Posterior vena cava (tissue), 2 donors: ENCODE data around the gene SPECC1. TPM values are rescaled to one million over a fixed set of nuclear protein-coding genes. Genes with fewer than 3 reads are reported as not detected.
"Not testable (repeated sequence)": the region's sequence is repeated elsewhere in the genome, so short reads cannot be mapped to it uniquely, and the experiment has no call there.

Experiments
- DNase-seq: peaks from one replicate; pipeline ENCODE4 v3.0.0-alpha.2; 2020; ENCODE audit warnings: low spot score
- intact Hi-C, 2 donors: fragments of 100-400 bp; cut with DNase I; formaldehyde crosslinking; loops; one replicate each; pipeline versions ENCODE4 v1.14.1 to v1.14.2; 2022 to 2023
- total RNA-seq, 2 donors: library from RNA; stranded (reverse); fragmentation: NEBNext Ultra II Directional; extraction: Animal tissue kit (Norgen Biotek cat#: 25700); gene quantifications; one replicate each; pipeline ENCODE4 v1.2.1, GENCODE V29; 2021
- donor health status: DM: yes; HTN: yes; CAD: no.
- donor health status: DM: yes; HTN: yes; CAD: no.

SPECC1 gene
- total RNA-seq, 2 donors from 2014 or later, result 44.7 to 59.1 TPM

DNA sequence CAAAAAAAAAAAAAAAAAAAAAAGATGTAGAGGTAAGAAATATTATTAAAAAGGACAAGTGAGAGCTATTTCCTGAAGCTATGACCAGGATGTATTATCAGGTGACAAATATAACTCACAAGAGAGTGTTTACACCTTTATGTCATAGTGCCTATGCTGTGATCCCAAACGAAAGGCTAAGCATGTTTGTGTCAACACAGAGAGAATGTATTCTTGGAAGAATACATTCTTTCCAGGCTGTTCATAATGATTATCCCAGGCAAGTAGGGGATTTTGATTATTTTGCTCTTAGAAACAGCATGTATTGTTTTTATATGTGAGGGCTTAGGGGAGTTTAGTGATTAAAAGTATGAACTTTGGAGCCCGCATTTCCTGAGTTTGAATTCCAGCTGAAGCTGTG is 175.0 kb downstream of the SPECC1 start:
- intact Hi-C loops, result no loop called here
- no peak for DNase-seq

DNA sequence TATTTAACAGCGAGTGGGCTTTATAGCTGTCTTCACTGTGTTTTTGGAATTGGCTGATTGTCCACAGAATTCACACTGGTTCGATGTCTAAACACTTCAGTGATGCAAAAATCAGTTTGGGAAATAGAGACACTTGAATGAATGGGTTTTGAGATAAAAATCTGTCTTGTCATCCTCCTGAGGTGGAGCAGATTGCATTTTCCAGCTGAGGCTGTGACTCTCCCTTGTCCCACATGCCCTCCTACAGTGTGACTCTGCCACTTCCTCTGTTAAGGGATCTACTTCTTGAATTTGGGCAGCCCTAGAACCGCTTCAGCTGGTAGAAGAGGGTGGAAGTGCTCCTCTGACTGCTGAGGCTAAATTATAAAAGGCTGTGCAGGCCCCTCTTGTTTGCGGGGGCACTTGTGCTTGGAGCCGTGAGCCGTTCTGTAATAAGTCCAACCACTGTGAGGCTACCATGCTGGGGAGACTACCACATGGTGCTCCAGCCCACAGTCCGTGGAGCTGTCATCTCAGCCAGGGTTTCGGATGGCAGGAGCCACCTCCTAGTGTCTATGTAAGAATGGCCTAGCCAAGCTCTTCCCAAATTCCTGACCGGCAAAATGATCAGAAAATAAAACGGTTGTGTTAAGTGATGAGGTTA is 175.9 kb downstream of the SPECC1 start:
- intact Hi-C loops, result no loop called here

DNA sequence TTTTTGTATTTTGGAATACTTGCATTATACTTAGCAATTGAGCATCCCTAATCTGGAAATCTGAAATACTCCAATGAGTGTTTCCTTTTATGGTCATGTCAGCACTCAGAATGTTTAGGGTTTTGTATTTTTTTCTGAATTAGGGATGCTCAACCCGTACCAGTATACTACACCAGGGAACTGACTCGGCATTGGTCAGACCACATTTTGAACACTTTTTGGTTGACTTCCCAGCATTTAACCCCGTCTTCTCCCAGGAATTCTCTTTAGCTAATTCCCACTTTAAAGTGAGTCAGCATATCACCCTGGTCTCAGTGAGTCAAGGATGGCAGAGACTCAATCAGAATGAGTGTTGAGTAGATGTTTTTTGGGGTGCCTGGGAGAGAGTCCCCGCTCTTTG is 177.9 kb downstream of the SPECC1 start:
- intact Hi-C loops, result no loop called here
- no peak for DNase-seq

More for the DNA sequence above, 175.9 kb downstream of the SPECC1 start:
- no peak for DNase-seq

DNA sequence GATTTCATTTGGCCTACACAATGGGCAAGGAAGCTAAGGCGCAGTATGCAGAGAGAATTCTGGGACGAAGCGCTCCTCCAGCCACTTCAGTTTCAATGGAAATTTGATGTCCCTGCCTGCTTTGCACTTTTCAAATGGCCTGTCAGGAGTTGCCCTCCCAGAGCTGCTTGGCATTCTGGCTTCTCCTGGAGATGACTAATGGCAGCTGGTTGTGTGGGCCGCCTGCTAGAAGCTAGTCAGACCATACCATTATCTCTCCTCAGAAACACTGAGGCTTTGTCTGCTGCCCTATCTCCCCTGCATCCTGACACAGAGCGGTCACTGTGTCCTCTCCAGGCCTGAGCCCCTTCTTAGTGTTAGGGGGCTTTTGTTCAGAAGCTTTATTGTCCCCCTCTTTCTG is 180.1 kb downstream of the SPECC1 start:
- intact Hi-C loops, result no loop called here

DNA sequence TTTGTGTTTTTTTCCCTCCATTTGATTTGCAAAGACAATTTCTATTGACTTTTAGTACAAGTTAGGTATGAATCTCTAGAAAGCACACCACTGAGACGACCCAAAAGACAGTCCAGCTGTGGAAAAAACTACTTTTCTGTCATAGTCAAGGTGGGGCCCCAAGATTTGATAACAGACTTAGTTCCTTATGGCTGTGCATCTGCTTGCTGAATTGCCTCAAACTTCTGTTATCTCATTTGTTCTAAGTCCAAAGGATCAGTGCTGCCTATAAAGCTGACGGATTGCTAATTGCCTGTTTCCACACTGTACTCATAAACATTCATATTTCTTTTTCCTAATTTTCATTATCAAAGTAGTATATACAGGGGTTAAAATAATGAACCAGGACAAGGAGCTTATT is 180.8 kb downstream of the SPECC1 start:
- intact Hi-C loops, result no loop called here
- no peak for DNase-seq

More for the DNA sequence above, 180.1 kb downstream of the SPECC1 start:
- DNase-seq, result no peak

DNA sequence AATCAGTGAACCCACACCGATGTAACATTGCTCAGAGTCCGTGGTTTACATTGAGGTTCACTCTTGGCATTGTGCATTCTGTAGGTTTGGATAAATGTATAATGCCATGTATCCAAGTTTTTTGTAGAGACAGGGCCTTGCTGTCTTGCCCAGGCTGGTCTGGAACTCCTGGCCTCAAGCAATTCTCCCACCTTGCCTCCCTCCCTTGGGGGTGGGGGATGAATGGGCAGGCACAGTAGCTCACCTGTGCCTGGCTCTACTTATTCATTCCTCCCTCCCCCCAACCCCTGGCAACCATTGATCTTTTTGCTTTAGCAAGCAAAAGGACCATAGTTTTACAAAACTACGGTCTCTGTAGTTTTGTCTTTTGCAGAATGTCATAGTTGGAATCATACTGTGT is 181.4 kb downstream of the SPECC1 start:
- intact Hi-C loops, result no loop called here
- DNase-seq, result no peak

DNA sequence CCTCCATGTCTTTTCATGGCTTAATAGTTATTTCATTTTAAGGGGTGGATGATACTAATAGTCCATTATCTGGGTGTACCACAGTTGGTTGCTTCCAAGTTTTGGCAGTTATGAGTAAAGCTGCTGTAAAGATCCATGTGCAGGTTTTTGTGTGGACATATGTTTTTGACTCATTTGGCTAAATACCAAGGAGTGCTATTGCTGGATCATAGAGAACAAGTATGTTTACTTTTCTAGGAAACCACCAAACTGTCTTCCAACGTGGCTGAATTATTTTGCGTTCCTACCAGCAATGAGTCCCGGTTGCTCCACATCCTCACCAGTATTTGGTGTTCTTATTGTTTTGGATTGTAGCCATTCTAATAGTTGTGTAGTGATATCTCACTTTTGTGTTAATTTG is 181.9 kb downstream of the SPECC1 start:
- no peak for DNase-seq
- intact Hi-C loops, result no loop called here

DNA sequence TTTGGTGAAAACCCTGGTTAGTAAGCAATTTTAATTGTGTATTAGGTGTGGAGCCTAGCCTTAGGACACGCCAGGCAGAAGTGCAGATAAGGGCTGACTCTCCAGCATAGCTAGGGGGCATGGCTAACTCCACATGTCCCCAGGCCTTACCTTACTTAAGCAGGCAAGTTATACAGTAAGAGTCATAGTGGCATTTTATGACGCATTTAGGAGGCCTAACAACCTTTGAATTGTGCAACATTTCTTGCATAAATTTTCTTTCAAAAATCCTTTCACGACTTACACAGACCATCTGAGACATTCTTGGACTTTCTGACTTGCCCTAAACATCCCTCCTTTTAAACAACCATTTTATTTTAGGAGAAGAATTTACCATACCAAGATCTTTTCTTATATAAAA is 187.1 kb downstream of the SPECC1 start:
- DNase-seq, intact Hi-C loops: not testable (repeated sequence)

DNA sequence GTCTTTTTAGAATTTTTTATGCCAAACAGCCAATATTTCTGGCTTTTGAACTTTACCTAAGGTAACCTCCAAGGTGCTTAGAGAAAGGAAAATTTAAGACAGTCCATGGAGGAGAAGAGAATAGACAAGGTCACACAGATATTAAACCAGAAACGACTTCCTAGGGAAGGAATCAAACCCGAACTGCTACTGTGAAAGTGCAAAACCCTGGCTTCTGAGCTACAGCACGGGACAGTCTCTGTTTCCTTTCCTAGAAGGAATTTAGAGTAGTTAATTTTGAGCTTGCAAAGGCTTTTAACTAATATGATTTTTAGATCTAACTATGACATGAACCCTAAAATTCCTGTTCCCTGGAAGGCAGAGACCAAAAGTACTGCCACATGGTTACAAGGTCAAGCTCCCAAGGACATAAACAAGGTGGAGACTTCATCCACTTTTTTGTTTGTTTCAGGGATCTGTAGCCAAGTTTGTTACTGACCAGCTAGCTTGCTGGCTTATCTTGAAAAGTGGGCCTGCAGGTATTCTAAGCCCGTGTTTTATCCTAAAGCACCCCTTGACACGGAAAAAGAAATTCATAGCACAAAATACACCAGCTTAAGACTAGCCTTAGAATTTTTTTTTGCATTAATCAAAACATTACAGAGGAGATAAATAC is 188.2 kb downstream of the SPECC1 start:
- no peak for DNase-seq
- intact Hi-C loops, result no loop called here

DNA sequence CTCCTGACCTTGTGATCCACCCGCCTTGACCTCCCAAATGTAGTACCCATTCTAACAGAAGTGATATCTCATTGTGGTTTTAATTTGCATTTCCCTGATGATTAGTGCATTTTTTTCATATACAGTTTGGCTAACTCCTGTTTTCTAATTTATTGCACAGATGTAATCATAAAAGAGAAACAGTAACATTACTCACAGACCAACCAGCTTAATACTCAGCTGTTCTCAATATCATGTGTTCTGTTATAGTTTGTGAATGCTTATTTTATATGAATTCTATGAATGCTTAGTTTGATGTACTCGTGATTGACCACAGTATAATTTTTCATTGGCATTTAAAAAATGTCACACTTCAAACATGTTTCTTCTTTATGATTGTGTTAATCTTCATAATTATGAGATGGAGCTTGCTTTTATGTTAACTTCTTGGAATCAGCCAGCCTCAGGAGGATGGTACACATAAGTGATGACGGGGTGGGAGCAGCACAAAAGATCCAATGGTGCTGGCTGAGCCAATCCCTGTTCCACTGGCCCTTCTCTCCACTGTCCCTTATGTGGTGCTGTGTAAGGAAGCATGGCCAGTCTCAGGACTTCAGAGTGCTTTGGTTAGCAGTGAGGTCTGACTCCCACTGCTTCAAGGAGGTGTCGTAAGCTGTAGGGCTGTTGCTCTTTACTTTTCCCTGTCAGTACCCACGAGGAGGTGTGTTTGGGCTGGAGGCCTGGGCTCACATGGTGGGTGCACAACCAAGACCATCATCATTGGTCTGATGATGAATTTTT is 191.0 kb downstream of the SPECC1 start:
- intact Hi-C loops, result no loop called here
- DNase-seq, result no peak

DNA sequence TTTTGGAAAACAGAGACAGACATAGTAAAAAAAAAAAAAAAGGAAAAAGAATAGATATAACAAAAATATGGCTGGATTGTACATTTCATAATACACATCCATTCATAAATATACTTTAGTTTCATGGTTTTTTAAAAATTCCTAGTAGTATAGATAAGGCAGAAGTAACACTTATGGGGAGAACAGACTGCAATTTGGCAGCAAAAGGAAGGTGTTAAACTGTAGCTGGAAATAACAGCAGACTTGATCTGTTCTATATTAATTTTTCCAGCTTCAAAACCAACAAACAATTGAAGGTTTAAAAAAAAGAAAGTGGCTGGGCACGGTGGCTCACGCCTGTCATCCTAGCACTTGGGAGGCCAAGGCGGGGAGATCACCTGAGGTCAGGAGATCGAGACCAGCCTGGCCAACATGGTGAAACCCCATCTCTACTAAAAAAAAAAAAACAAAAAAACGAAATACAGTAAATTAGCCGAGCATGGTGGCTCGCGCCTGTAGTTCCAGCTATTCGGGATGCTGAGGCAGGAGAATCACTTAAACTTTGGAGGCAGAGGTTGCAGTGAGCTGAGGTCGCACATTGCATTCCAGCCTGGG is 191.8 kb downstream of the SPECC1 start:
- no peak for DNase-seq
- intact Hi-C loops, result no loop called here

DNA sequence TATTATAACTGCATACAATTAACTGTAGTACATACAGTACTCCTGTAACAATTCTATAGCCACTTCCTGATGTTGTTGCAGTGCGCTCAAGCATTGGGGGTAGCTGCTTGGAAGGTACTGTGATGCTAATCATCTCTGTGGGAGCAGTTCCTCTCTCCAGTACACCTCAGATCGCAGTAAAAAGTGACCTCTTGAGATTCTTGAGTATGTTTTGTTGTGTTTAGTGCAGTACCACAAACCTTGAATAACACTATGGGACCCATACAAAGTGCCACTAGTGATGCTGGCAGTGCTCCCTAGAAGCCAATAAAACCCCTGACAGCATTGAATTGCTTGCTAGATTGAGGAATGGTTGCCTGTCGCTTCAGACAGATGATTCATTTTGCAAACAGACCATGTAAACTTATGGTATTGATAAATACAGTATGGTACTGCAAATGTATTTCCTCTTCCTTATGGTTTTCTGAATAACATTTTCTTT is 193.0 kb downstream of the SPECC1 start:
- no peak for DNase-seq
- intact Hi-C loops, result no loop called here

DNA sequence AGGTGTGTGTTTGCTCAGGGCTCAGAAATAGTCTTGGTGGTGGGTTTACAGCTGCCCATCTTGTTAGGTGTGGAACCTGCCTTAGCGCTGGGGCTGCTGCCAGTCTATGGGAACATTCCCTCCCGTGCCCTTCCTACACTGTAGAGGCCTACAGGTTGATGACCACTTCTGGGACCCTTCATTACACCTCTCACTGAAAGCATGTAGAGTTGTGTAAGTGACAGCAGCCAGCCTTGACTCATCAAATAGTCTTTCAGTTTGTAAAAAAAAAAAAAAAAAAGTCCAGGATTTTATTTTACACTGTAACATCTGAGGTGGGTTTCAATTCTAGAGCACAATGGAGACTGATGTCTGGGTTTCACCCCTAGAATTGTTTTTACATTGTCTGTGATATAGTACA is 193.9 kb downstream of the SPECC1 start:
- intact Hi-C loops, result no loop called here

DNA sequence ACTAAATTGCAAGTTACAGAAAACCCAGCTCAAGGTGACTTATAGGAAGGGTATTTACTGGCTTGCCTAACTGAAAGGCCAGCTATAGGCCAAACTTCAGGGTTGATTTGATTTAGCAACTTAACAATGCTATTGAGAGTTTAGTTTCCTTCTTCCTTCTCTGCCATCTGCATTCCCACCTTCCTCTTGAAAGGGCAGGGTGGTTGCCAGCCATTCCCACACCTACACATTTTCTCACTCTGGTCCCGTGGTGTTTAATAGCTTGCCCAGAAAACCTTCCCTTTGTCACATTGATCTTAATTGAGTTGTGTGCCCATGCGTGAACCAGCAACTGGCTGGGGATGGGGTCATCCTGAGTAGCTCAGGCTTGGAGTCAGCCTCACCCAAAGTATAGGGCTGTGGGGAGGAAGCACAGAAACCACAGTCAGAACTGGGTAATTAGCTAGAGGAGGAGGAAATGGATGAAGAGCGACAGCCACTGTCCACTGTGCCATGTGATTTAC is 194.7 kb downstream of the SPECC1 start:
- DNase-seq, result no peak
- intact Hi-C loops, result no loop called here

More for the DNA sequence above, 193.9 kb downstream of the SPECC1 start:
- no peak for DNase-seq

DNA sequence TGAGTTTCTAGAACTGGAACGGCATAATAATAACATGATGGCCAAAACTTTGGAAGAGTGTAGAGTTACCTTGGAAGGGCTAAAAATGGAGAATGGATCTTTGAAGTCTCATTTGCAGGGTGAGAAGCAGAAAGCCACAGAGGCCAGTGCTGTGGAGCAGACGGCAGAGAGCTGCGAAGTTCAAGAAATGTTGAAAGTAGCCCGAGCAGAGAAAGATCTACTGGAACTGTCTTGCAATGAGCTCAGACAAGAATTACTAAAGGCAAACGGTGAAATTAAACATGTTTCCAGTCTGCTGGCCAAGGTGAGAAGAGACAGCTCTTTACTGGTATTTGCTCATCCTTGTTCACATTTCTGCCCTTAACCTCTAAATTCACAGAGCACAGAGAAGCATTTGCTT is 196.4 kb downstream of the SPECC1 start:
- intact Hi-C loops, result loop anchor here in 1 of 2 donors (5.0 kb wide), 1 partner anchor 1062 kb away; no protein-coding TSS in a partner anchor
- no peak for DNase-seq

DNA sequence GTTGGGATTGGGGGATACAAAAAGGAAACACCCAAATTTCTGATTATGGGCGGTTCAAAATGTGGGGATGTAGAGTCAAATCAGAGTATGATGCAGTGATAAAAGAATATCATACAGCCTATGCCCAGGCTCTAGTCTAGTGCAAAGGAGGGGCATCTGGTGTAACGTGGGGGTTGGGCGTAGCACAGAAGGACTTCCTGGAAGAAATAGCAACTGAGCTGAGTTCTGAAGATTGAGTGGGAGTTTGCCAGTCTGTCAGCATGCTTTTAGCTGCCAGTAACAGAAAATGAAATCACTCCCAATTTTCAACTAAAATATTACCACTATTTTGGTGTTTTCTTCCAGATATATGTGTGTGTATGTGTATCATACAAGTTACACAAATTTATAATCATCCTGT is 196.9 kb downstream of the SPECC1 start:
- DNase-seq, result no peak
- intact Hi-C loops, result loop anchor here in 1 of 2 donors (5.0 kb wide), 1 partner anchor 1061 kb away; no protein-coding TSS in a partner anchor

DNA sequence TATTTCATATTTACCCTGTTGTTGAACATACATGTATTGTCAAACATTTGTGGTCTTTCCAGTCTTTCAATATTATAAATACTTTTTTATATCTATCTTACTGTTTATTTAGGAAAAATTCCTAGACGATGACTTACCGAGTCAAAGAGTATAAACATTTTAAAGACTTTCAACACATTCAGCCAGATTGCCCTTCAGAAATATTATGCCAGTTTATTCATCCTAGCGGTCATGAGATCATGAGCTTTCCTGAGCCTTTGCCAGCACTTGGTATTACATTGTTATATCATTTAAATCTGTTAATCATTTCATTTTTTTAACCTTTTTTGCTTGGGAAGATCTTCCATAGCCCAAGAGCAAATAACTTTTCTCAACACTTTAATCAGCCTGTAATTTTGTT is 197.4 kb downstream of the SPECC1 start:
- DNase-seq, result no peak
- intact Hi-C loops, result loop anchor here in 1 of 2 donors (5.0 kb wide), 1 partner anchor 1061 kb away; no protein-coding TSS in a partner anchor

DNA sequence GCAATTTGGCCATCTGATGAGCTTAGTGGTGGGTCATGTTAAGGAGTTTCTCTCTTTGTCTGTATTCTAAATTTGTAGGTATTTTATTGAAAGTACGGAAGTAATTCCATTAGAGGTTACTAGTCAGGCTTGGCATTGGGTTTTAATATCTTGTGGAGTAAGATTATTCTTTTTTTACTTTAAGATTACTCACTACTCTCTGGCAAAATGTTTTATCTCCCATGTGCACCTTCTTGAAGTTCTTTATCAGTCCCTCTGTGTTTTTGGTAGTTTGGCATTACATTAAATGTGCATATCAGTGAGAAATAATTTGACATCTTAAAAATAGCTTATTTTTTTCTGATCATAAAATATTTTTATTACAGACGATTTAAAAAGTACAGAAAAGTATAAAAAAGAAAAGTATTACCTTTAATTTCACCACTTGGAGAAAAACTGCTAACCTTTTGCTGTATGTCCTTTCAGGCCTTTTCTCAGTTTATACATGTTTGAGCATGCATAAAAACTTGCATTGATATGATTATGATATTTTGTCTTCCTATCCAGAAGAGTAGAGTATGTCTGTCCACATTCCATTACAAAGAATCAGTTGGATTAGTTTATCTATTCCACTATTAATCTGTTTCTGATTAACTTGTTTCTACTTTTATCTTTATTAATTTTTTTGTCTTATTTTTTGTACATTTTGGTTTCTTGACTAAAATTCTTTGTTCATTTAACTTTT is 198.3 kb downstream of the SPECC1 start:
- intact Hi-C loops, result loop anchor here in 1 of 2 donors (5.0 kb wide), 1 partner anchor 1060 kb away; no protein-coding TSS in a partner anchor
- DNase-seq, result no peak

DNA sequence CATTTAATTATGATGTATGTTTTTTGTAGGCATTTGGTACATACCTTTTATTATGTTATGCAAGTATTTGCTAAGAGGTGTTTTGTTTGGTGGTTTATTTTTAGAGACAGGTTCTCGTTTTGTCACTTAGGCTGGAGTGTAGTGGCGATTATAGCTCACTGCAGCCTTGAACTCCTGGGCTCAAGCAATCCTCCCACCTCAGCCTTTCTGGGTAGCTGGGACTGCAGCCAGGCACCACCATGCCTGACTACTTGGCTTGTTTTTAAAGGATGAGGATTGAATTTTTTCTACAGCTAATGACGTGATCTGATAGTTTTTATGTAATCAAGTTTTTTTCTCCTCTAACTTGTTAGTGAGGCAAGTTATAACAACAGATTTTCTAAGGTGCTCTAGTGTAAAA is 199.6 kb downstream of the SPECC1 start:
- DNase-seq, result no peak
- intact Hi-C loops, result loop anchor here in 1 of 2 donors (5.0 kb wide), 1 partner anchor 1059 kb away; no protein-coding TSS in a partner anchor
